Bronchial epithelial cell (primary cell): Measurements from ENCODE around the gene JCAD. TPM values are rescaled to one million over a fixed set of nuclear protein-coding genes. Genes with fewer than 3 reads are reported as not detected.
"Not testable (repeated sequence)": the region's sequence is repeated elsewhere in the genome, so short reads cannot be mapped to it uniquely, and the experiment has no call there.

Source experiments
- DNase-seq: peaks from one replicate; pipeline ENCODE4 v3.0.0-alpha.2; 2010; ENCODE audit warnings: low read depth
- FAIRE-seq: peaks from 2 replicates; lab custom pipeline; 2011; peaks lifted over from hg19 to GRCh38; lab: Jason Lieb, UNC
- H3K27me3 ChIP-seq: 2 replicates; pipeline ENCODE4 v1.5.1; 2011; ENCODE audit warnings: low read length; ENCODE audit not compliant: control insufficient read depth, insufficient read depth
- H3K36me3 ChIP-seq: 2 replicates; pipeline ENCODE4 v1.5.1; 2011; ENCODE audit warnings: low read length; ENCODE audit not compliant: control insufficient read depth, insufficient read depth
- H3K4me3 ChIP-seq: 2 replicates; pipeline ENCODE4 v1.5.1; 2011; ENCODE audit warnings: mild to moderate bottlenecking, low read depth, low read length, control low read depth
- CTCF ChIP-seq: IDR thresholded peaks from 2 replicates; pipeline ENCODE4 v1.5.1; 2011; ENCODE audit warnings: mild to moderate bottlenecking, moderate library complexity, low read length, control low read depth, inconsistent platforms; ENCODE audit not compliant: insufficient read depth, severe bottlenecking
- total RNA-seq: library from RNA; depleted of rRNA; stranded (reverse); fragments of >200 nt; gene quantifications from 2 replicates; pipeline ENCODE4 v1.2.1, GENCODE V29; 2014

Gene JCAD
- under 0.01 TPM in 1 of 2 replicates, not detected in the other for total RNA-seq

- DNase-seq (no peak), FAIRE-seq (no peak)
- no peaks in the 10 kb centered on the region for H3K27me3 ChIP-seq
These were observed at the start of gene JCAD for GRCh38 chr10:30059209-30060107. JCAD (minus strand) TSS chr10:30059586; CDS start chr10:30047812, 11,774 bp downstream.

GRCh38 chr10:30106987-30107386 lies 47.6 kb upstream of the JCAD start:
- DNase-seq (no peak), FAIRE-seq (no peak)
- no peaks in the 10 kb centered on the region for H3K27me3 ChIP-seq
- no peak for TF ChIP-seq CTCF
- H3K4me3 ChIP-seq, result no peak overlapping the region
- H3K36me3 ChIP-seq, result no peaks in the 10 kb centered on the region

More at GRCh38 chr10:30059209-30060107, at the start of gene JCAD:
- Histone ChIP-seq H3K36me3 (no peaks in the 10 kb centered on the region), H3K4me3 (peak within 1 kb of the TSS; percentile 40)
- peak; percentile 1 for TF ChIP-seq CTCF

- H3K4me3 ChIP-seq, result no peak overlapping the region
- TF ChIP-seq CTCF, result no peak
- no peaks in the 10 kb centered on the region for H3K36me3 ChIP-seq
- no peak for FAIRE-seq
- DNase-seq, result peak; percentile 52
- H3K27me3 ChIP-seq, result no peaks in the 10 kb centered on the region
These were observed 44.4 kb upstream of the JCAD start for GRCh38 chr10:30103595-30104320.

GRCh38 chr10:30099706-30100105 lies 40.3 kb upstream of the JCAD start:
- H3K4me3 ChIP-seq, H3K27me3 ChIP-seq, H3K36me3 ChIP-seq: not testable (repeated sequence)
- FAIRE-seq, result peak; percentile 93
- DNase-seq, result peak; percentile 93

GRCh38 chr10:30099101-30099500 lies 39.7 kb upstream of the JCAD start:
- DNase-seq, result no peak
- Histone ChIP-seq H3K27me3 (no peaks in the 10 kb centered on the region), H3K36me3 (no peaks in the 10 kb centered on the region), H3K4me3 (no peak overlapping the region)
- no peak for FAIRE-seq
- no peak for TF ChIP-seq CTCF

GRCh38 chr10:30098629-30099028 lies 39.2 kb upstream of the JCAD start:
- TF ChIP-seq CTCF, result no peak
- FAIRE-seq (no peak), DNase-seq (peak; percentile 86)
- Histone ChIP-seq H3K36me3 (no peaks in the 10 kb centered on the region), H3K4me3 (no peak overlapping the region), H3K27me3 (no peaks in the 10 kb centered on the region)
